RWPE1 (cell line): ENCODE data around the gene KRTAP2-3.
"Not testable (repeated sequence)": the region's sequence is repeated elsewhere in the genome, so short reads cannot be mapped to it uniquely, and the experiment has no call there.

Experiments used
- CTCF ChIA-PET: fragments of 350-600 bp; sonication (Branson Sonifier 250); formaldehyde crosslinking; extraction: SDS; loops from one replicate; lab custom pipeline; 2021; lab: Yijun Ruan, JAX
- POLR2A ChIA-PET: fragments of 400-600 bp; formaldehyde crosslinking; extraction: SDS; loops from one replicate; lab custom pipeline; 2020; ENCODE audit warnings: antibody characterized with exemption; ENCODE audit not compliant: low non-redundant PET; lab: Yijun Ruan, JAX
- DNase-seq: peaks from one replicate; pipeline ENCODE4 v3.0.0; 2012; ENCODE audit warnings: low spot score
- H3K27ac ChIP-seq: fragments of 450-650 bp; 2 replicates; pipeline ENCODE4 v1.5.1; 2017
- TF ChIP-seq, protein P1 (sequence below): fragments of 450-650 bp; conservative IDR thresholded peaks from 2 replicates; pipeline ENCODE4 v1.5.1; 2017; ENCODE audit warnings: low read depth, mild to moderate bottlenecking

The KRTAP2-3 gene

DNA sequence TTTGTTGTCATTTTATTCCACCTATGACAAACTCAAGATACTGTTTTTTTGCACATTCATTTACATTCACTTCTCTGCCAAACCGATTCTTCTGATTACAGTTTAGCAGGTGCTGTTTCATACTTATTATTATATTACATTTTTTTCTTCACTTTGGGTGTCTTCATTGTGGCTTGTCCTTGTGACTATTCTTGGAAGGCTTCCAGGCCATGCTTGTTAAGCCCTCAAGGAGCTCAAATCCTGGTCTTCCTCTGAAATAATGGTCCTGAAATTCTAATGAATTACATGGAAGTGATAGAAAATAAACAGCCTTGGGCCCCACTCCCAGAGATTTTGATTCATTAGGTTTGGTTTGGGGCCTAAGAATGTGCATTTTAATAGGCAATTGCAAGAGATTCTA, 4.4 kb upstream of the KRTAP2-3 start:
- no peak overlapping the region for H3K27ac ChIP-seq
- TF ChIP-seq, protein P1, sequence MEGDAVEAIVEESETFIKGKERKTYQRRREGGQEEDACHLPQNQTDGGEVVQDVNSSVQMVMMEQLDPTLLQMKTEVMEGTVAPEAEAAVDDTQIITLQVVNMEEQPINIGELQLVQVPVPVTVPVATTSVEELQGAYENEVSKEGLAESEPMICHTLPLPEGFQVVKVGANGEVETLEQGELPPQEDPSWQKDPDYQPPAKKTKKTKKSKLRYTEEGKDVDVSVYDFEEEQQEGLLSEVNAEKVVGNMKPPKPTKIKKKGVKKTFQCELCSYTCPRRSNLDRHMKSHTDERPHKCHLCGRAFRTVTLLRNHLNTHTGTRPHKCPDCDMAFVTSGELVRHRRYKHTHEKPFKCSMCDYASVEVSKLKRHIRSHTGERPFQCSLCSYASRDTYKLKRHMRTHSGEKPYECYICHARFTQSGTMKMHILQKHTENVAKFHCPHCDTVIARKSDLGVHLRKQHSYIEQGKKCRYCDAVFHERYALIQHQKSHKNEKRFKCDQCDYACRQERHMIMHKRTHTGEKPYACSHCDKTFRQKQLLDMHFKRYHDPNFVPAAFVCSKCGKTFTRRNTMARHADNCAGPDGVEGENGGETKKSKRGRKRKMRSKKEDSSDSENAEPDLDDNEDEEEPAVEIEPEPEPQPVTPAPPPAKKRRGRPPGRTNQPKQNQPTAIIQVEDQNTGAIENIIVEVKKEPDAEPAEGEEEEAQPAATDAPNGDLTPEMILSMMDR = no peak
- DNase-seq = no peak
- ChIA-PET POLR2A (no interaction called here), CTCF (no interaction called here)

DNA sequence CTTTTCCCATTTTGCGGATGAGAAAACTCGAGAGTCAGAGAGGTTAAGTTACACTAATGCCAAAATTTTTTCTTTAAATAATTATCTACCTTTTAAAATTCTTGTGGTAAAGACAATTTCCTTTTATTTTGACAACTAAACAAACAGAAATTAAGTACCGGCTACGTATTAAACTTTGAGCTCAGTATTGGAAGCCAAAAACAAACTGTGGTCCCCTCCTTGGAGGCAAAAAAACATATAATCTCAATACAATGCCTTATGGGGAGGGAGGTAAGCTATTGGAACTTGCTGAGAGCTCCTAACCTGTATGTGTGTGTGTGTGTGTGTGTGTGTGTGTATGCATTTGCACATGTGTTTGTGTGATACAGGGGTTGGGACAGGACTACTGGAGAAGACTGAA, 3.5 kb upstream of the KRTAP2-3 start:
- no peak for DNase-seq
- POLR2A ChIA-PET = no interaction called here
- TF ChIP-seq, protein P1 = no peak
- CTCF ChIA-PET = interaction anchor here (0.5 kb wide), 1 partner anchor 735 kb away, joined by 3 read pairs; no protein-coding TSS in a partner anchor
- H3K27ac ChIP-seq = no peak overlapping the region

DNA sequence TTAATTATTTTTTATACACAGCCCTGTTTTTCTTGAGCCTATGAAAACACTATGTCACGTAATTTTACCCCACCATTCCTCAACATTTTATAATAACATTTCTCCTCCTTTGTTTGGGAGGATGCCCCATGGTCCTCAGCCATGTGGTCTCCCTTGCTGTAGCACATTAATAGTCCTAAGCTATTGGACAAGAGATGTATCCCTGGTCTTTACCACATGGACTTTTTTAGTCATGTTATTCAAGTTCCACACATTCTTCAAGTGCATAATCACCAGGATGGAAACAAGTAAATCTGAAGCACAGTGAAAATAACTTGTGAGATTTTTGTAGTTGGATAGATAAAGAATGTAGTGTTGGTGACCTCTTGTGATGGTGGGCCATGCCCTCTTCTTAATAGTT, 2.0 kb upstream of the KRTAP2-3 start:
- ChIA-PET POLR2A (no interaction called here), CTCF (no interaction called here)
- no peak overlapping the region for H3K27ac ChIP-seq
- DNase-seq = peak; percentile 54
- TF ChIP-seq, protein P1 = no peak

DNA sequence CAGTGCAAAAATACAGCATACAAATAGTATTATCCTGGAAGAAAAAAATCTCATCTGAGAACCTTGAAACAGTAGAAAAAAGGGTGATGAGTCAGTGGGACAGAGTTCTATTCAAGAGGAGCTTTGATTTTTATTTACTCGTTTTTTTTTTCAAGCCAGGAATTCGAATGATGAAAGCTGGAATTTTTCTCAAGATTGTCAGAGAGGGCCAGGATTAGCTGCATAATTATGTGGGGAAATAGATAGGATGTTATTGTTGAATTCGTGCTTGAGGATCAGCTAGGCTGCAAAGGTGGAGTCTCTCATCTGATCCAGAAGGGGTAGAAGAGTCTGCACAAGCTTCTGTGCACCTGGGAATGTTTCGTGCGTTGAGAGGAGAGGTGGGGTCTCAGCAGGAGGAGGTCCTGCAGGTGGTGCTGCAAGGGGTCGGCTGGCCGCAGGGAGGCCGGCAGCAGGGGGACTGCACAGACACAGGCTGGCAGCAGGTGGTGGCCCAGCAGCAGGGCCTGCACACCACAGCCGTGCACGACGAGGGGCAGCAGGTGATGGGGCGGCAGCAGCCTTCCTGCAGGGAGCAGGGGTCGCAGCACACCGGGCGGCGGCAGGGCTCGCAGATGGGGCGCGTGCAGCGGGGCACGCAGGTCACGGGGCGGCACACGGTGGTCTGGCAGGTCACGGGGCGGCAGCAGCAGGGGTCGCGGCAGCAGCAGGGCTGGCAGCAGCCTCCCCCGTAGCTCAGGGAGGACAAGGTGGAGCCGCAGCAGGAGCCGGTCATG, 450 bp downstream of the KRTAP2-3 start:
- CTCF ChIA-PET, H3K27ac ChIP-seq: not testable (repeated sequence)
- POLR2A ChIA-PET = interaction anchor here (0.6 kb wide), 1 partner anchor 445 kb away, joined by 5 read pairs; no protein-coding TSS in a partner anchor
- peak; percentile 43 for DNase-seq

DNA sequence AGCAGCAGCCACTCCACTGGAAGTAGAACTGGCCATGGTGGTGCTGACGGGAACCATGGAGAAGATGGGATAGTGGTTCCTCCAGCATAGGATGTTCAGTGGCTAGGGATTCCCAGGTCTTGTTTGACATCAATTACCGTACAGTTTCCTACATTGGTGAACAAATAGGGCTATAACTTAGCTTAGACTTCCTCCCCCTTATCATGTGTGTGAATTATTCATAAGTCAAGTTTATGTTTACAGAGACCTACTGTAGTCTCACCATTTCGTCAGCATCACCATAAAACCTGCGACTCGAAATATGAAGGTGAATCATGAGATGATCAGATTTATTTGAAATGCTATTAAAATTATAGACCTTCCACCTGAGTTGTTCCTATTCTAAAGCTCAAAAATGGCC, 1.2 kb downstream of the KRTAP2-3 start:
- ChIA-PET POLR2A (interaction anchor here (0.6 kb wide), 1 partner anchor 445 kb away, joined by 5 read pairs; no protein-coding TSS in a partner anchor), CTCF (interaction anchor here (1.3 kb wide), 1 partner anchor 39 kb away, joined by 3 read pairs; no protein-coding TSS in a partner anchor)
- no peak overlapping the region for H3K27ac ChIP-seq
- TF ChIP-seq, protein P1 = no peak
- no peak for DNase-seq

DNA sequence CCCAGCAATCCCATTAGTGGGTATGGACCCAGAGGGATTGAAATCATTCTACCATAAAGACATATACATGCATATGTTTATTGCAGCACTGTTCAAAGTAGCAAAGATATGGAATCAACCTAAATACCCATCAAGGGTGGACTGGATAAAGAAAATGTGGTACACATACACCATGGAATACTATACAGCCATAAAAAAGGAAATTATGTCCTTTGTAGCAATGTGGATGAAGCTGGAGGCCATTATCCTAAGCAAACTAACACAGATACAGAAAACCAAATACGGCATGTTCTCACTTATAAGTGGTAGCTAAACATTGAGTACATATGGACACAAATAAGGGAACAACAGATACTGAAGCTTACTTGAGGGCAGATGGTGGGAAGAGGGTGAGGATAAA, 2.4 kb downstream of the KRTAP2-3 start:
- H3K27ac ChIP-seq = no peak overlapping the region
- TF ChIP-seq, protein P1 = no peak
- DNase-seq = no peak
- POLR2A ChIA-PET = no interaction called here
- CTCF ChIA-PET = interaction anchor here (0.6 to 1.3 kb wide), 2 partner anchors 38 to 168 kb away, joined by 3 to 4 read pairs; no protein-coding TSS in a partner anchor

DNA sequence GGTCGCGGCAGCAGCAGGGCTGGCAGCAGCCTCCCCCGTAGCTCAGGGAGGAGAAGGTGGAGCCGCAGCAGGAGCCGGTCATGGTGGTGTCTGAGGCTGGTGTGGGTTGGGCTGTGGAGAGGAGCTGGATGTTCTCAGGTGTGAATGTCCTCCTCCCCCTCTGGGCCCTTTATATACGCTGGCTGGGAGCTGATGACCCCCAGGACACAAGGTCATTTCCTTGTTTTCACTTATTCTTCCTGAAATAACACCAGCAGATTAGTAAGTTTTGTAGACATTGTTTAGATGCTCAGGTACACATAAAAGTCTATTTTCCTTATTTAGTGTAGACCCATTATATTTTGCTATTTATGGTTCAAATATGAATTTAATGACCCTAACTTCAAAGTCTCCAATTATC, 4.8 kb downstream of the KRTAP2-3 start, which contains the start of gene KRTAP2-2:
KRTAP2-2 (minus strand) TSS at position 101 of the 400 bp plus-strand sequence; CDS start at position 82, 19 bp downstream.
- DNase-seq, CTCF ChIA-PET, POLR2A ChIA-PET, H3K27ac ChIP-seq: not testable (repeated sequence)

DNA sequence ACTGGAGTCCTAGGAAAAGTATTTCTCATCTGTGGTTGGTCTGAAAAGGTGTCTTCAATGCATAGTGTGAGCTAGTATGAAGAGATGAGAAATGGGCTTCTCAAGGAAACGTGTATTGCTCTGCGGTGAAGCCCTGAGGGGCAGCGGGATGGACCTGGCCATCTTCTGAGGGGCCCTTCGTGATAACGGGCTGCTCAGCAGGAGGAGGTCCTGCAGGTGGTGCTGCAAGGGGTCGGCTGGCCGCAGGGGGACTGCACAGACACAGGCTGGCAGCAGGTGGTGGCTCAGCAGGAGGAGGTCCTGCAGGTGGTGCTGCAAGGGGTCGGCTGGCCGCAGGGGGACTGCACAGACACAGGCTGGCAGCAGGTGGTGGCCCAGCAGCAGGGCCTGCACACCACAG, 5.4 kb downstream of the KRTAP2-3 start:
- H3K27ac ChIP-seq, DNase-seq, CTCF ChIA-PET, POLR2A ChIA-PET: not testable (repeated sequence)
